Astrocyte (in vitro differentiated cells and primary cell): ENCODE measurements around the gene TMEM203. TPM values are rescaled to one million over a fixed set of nuclear protein-coding genes. Genes with fewer than 3 reads are reported as not detected.

Experiments used
- DNase-seq: peaks from one replicate; pipeline ENCODE4 v3.0.0-alpha.2; 2010; ENCODE audit warnings: low read depth
- FAIRE-seq: peaks from 2 replicates; lab custom pipeline; 2011; peaks lifted over from hg19 to GRCh38; lab: Jason Lieb, UNC
- H2AFZ ChIP-seq: 2 replicates; pipeline ENCODE4 v1.6.0; 2012; ENCODE audit warnings: low read depth, low read length, inconsistent platforms
- H3K27ac ChIP-seq: 2 replicates; pipeline ENCODE4 v1.5.1; 2011; ENCODE audit warnings: low read depth, low read length, inconsistent platforms
- H3K27me3 ChIP-seq: 2 replicates; pipeline ENCODE4 v1.6.0; 2011; ENCODE audit warnings: low read length, inconsistent platforms; ENCODE audit not compliant: insufficient read depth
- H3K36me3 ChIP-seq: 2 replicates; pipeline ENCODE4 v1.5.1; 2011; ENCODE audit warnings: low read length, inconsistent platforms; ENCODE audit not compliant: insufficient read depth
- H3K4me1 ChIP-seq: 2 replicates; pipeline ENCODE4 v1.5.1; 2011; ENCODE audit warnings: low read length, inconsistent platforms; ENCODE audit not compliant: insufficient read depth
- H3K4me2 ChIP-seq: 2 replicates; pipeline ENCODE4 v1.6.0; 2012; ENCODE audit warnings: low read length, inconsistent platforms
- H3K4me3 ChIP-seq: 2 replicates; pipeline ENCODE4 v1.5.1; 2011; ENCODE audit warnings: low read depth, mild to moderate bottlenecking, low read length, inconsistent platforms; ENCODE audit not compliant: insufficient read depth
- H3K79me2 ChIP-seq: 2 replicates; pipeline ENCODE4 v1.6.0; 2012; ENCODE audit warnings: mild to moderate bottlenecking, low read length, inconsistent platforms; ENCODE audit not compliant: insufficient read depth
- H3K9ac ChIP-seq: 2 replicates; pipeline ENCODE4 v1.6.0; 2012; ENCODE audit warnings: mild to moderate bottlenecking, low read length, inconsistent platforms
- H3K9me3 ChIP-seq: 2 replicates; pipeline ENCODE4 v1.5.1; 2012; ENCODE audit warnings: low read depth, mild to moderate bottlenecking, low read length, inconsistent platforms; ENCODE audit not compliant: insufficient read depth
- H4K20me1 ChIP-seq: 2 replicates; pipeline ENCODE4 v1.6.0; 2012; ENCODE audit warnings: low read length, inconsistent platforms; ENCODE audit not compliant: insufficient read depth
- H3K27ac Mint-ChIP-seq: one replicate; pipeline ENCODE4 v1.8.0; 2021; ENCODE audit warnings: mild to moderate bottlenecking, mixed read lengths; ENCODE audit not compliant: unreplicated experiment
- H3K27me3 Mint-ChIP-seq: one replicate; pipeline ENCODE4 v1.8.0; 2021; ENCODE audit warnings: low read depth, mixed read lengths; ENCODE audit not compliant: unreplicated experiment
- H3K36me3 Mint-ChIP-seq: one replicate; pipeline ENCODE4 v1.8.0; 2021; ENCODE audit warnings: low read depth, mixed read lengths; ENCODE audit not compliant: unreplicated experiment
- H3K4me1 Mint-ChIP-seq: one replicate; pipeline ENCODE4 v1.8.0; 2021; ENCODE audit warnings: low read depth, mixed read lengths; ENCODE audit not compliant: unreplicated experiment
- H3K4me3 Mint-ChIP-seq: one replicate; pipeline ENCODE4 v1.8.0; 2021; ENCODE audit warnings: mild to moderate bottlenecking, moderate library complexity, mixed read lengths; ENCODE audit not compliant: unreplicated experiment
- H3K9me3 Mint-ChIP-seq: one replicate; pipeline ENCODE4 v1.8.0; 2021; ENCODE audit warnings: mild to moderate bottlenecking, mixed read lengths; ENCODE audit not compliant: unreplicated experiment
- CTCF ChIP-seq: IDR thresholded peaks from 2 replicates; pipeline ENCODE4 v1.5.1; 2011; ENCODE audit warnings: low read depth, mild to moderate bottlenecking, inconsistent platforms, low read length, moderate library complexity; ENCODE audit not compliant: insufficient read depth
- EZH2 ChIP-seq: IDR thresholded peaks from 2 replicates; pipeline ENCODE4 v1.6.1; 2012; ENCODE audit warnings: mild to moderate bottlenecking, low read length, inconsistent platforms; ENCODE audit not compliant: insufficient read depth
- total RNA-seq: library from RNA; stranded (reverse); gene quantifications from 2 replicates; pipeline ENCODE4 v1.2.1, GENCODE V29; 2021

The TMEM203 gene
- total RNA-seq, 1 donor from 2014 or later, result 28.7 TPM

GRCh38 chr9:137173796-137174664, 31.4 kb downstream of the TMEM203 start:
- Mint-ChIP-seq H3K4me1 (no peaks in the 10 kb centered on the region), H3K27me3 (peaks cover 13% of the 10 kb centered on the region), H3K9me3 (no peaks in the 10 kb centered on the region), H3K36me3 (peaks cover 7% of the 10 kb centered on the region), H3K4me3 (no peak overlapping the region), H3K27ac (no peak overlapping the region)
- H2AFZ ChIP-seq, result no peak overlapping the region
- H4K20me1 ChIP-seq, result peaks cover 17% of the 10 kb centered on the region
- no peak for DNase-seq
- no peaks in the 10 kb centered on the region for H3K4me1 ChIP-seq
- H3K4me2 ChIP-seq, result no peak overlapping the region
- H3K27ac ChIP-seq, result no peak overlapping the region
- no peak for TF ChIP-seq CTCF
- peaks cover 18% of the 10 kb centered on the region for H3K27me3 ChIP-seq
- no peak overlapping the region for H3K9ac ChIP-seq
- H3K4me3 ChIP-seq, result no peak overlapping the region
- no peaks in the 10 kb centered on the region for H3K9me3 ChIP-seq
- no peaks in the 10 kb centered on the region for H3K79me2 ChIP-seq
- H3K36me3 ChIP-seq, result peaks cover 3% of the 10 kb centered on the region
- no peak for FAIRE-seq

DNA sequence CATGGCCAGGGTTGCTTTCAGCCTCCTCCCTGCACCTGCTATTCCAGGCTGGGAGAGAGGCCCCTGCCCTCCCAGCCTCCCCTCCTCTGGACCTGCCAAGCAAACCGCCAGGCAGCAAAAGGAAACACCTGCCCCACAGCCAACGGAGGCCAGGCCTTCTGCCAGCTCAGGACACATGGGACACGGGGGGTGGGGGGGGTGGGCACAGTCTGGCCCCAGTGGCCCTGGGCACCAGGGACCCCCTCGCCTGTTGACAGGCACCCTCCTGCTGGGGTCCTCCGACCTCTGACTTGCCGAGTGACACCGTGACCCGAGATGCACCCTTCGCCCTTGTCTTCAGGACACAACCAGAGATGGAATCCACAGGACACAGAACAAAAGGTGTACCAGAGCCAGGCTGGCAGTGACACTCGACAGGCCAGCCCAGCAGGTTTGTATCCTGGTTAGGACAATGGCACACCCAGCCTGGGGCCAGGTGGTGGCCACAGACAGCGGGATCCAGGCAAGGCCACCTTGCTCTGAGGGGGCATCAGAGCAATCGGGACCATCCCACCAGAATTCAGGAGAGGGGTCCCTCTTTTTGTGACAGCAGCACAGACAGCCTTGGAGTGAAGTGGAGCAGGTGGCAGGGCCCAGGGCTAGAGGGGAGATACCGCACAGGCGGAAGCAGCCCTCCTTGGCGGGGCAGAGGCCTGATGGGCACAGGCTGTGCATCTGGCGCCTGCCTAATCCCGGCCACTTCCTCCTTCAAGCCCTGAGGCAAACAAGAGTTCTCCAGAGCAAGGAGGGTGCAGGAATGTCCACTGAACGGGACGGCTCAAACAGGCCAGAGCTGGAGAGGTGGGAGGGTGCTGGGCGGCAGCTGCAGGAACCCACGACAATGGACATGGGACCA, 32.3 kb downstream of the TMEM203 start:
- Histone ChIP-seq H3K4me3 (no peak overlapping the region), H3K9me3 (no peaks in the 10 kb centered on the region), H4K20me1 (peaks cover 17% of the 10 kb centered on the region), H3K4me2 (no peak overlapping the region), H3K9ac (no peak overlapping the region), H3K79me2 (no peaks in the 10 kb centered on the region), H3K36me3 (peaks cover 3% of the 10 kb centered on the region), H2AFZ (no peak overlapping the region), H3K4me1 (no peaks in the 10 kb centered on the region), H3K27ac (no peak overlapping the region), H3K27me3 (peaks cover 18% of the 10 kb centered on the region)
- Mint-ChIP-seq H3K27me3 (peaks cover 15% of the 10 kb centered on the region), H3K36me3 (peaks cover 7% of the 10 kb centered on the region), H3K9me3 (no peaks in the 10 kb centered on the region), H3K27ac (no peak overlapping the region), H3K4me3 (no peak overlapping the region), H3K4me1 (no peaks in the 10 kb centered on the region)
- DNase-seq (no peak), FAIRE-seq (no peak)
- TF ChIP-seq CTCF, result no peak
- TF ChIP-seq EZH2, result no peak
